ENCODE measurements around the gene CFAP46. TPM values are rescaled to one million over a fixed set of nuclear protein-coding genes. Genes with fewer than 3 reads are reported as not detected.

The CFAP46 gene
- total RNA-seq, 4 donors from 2014 or later: 0.19 to 0.92 (median 0.54) TPM

GRCh38 chr10:132972986-132973902 lies 30.9 kb upstream of the CFAP46 start:
- Histone ChIP-seq H3K4me3 (no peak overlapping the region), H3K9me3 (no peaks in the 10 kb centered on the region), H3K27ac (no peak overlapping the region), H3K36me3 (no peaks in the 10 kb centered on the region), H3K4me1 (no peaks in the 10 kb centered on the region), H3K27me3 (peaks cover 0 to 92% (median 0%) of the 10 kb centered on the region in 4 donors)
- DNase-seq: no peak
- 73 to 86% methylated on average over 6 to 12 of the region's 28 CpGs for WGBS, 2 donors
- TF ChIP-seq CTCF (IDR thresholded peaks at IDR 0.05): no peak
- intact Hi-C loops (cut with DNase I): no loop called here

- no peak for TF ChIP-seq POLR2A (IDR thresholded peaks at IDR 0.05)
- no peak for TF ChIP-seq CTCF (IDR thresholded peaks at IDR 0.05)
- H3K27ac ChIP-seq: no peak overlapping the region
- WGBS, 2 donors: 63 to 79% methylated on average over 9 to 12 of the region's 26 CpGs
- no peak overlapping the region for H3K4me3 ChIP-seq
- no peaks in the 10 kb centered on the region for H3K4me1 ChIP-seq
- no peaks in the 10 kb centered on the region for H3K9me3 ChIP-seq
- H3K36me3 ChIP-seq: no peaks in the 10 kb centered on the region
- DNase-seq: no peak
- intact Hi-C loops (cut with DNase I): no loop called here
- H3K27me3 ChIP-seq: peaks cover 0 to 89% (median 0%) of the 10 kb centered on the region in 4 donors
Measured at GRCh38 chr10:132972149-132972985, 30.0 kb upstream of the CFAP46 start.

- Histone ChIP-seq H3K4me3 (no peak overlapping the region), H3K9me3 (no peaks in the 10 kb centered on the region), H3K36me3 (no peaks in the 10 kb centered on the region), H3K27ac (no peak overlapping the region), H3K4me1 (no peaks in the 10 kb centered on the region), H3K27me3 (peaks cover 0 to 89% (median 0%) of the 10 kb centered on the region in 4 donors)
- TF ChIP-seq CTCF (IDR thresholded peaks at IDR 0.05): no peak
- no peak for TF ChIP-seq POLR2A (IDR thresholded peaks at IDR 0.05)
- WGBS, 2 donors: 19 to 42% methylated on average over 6 to 22 of the region's 24 CpGs
- DNase-seq: no peak
- intact Hi-C loops (cut with DNase I): no loop called here
Measured at GRCh38 chr10:132971448-132972148, 29.2 kb upstream of the CFAP46 start.

GRCh38 chr10:132970641-132971438 lies 28.5 kb upstream of the CFAP46 start:
- Histone ChIP-seq H3K4me1 (no peaks in the 10 kb centered on the region), H3K9me3 (no peaks in the 10 kb centered on the region), H3K27me3 (peaks cover 0 to 88% (median 0%) of the 10 kb centered on the region in 4 donors), H3K27ac (no peak overlapping the region), H3K4me3 (no peak overlapping the region), H3K36me3 (no peaks in the 10 kb centered on the region)
- intact Hi-C loops (cut with DNase I): no loop called here
- no peak for TF ChIP-seq CTCF (IDR thresholded peaks at IDR 0.05)
- 53 to 61% methylated on average over 7 of the region's 22 CpGs for WGBS, 2 donors
- DNase-seq: no peak

Measured in esophagus squamous epithelium (tissue), 5 donors.